ENCODE measurements around the gene ZNF516.

Gene ZNF516

GRCh38 chr18:76455003-76455676 is 39.9 kb downstream of the ZNF516 start (continued):
- TF ChIP-seq PRDM1 (tag by site-specific recombination; IDR thresholded peaks at IDR 0.05) (no peak), INSM2 (tag by site-specific recombination; IDR thresholded peaks at IDR 0.05) (no peak), ZNF596 (tag by site-specific recombination; IDR thresholded peaks at IDR 0.05) (no peak), IKZF3 (tag by site-specific recombination; IDR thresholded peaks at IDR 0.05) (no peak), ZNF707 (tag by site-specific recombination; IDR thresholded peaks at IDR 0.05) (no peak)

- ChIA-PET CTCF (interaction anchor here (0.9 kb wide), 1 partner anchor 233 kb away, joined by 6 read pairs; no protein-coding TSS in a partner anchor), POLR2A (interaction anchor here (0.7 kb wide), 1 partner anchor 166 kb away, joined by 3 read pairs; no protein-coding TSS in a partner anchor)
- Histone ChIP-seq H3K27ac (ENCODE audit: extremely low read depth, low read depth, low read length) (no peak overlapping the region), H3K4me1 (ENCODE audit: control insufficient read depth, insufficient read depth, low read length) (peaks cover 59% of the 10 kb centered on the region), H3K9me3 (ENCODE audit: control insufficient read depth, insufficient read depth, low read depth, low read length) (no peaks in the 10 kb centered on the region), H3K36me3 (ENCODE audit: control insufficient read depth in 2 of 2, insufficient read depth in 1 of 2, low read length in 2 of 2) (peaks cover 0 to 10% of the 10 kb centered on the region in 2 experiments; a peak in 2 of 3 replicates), H3K4me3 (ENCODE audit: low read depth, low read length) (no peak overlapping the region)
- TF ChIP-seq KLF10 (tag by site-specific recombination; IDR thresholded peaks at IDR 0.05) (no peak; the same call in 1 of the 2 replicates), ZBTB6 (tag by site-specific recombination; IDR thresholded peaks at IDR 0.05) (no peak), ZNF169 (tag by site-specific recombination; IDR thresholded peaks at IDR 0.05) (no peak), ZNF10 (tag by site-specific recombination; IDR thresholded peaks at IDR 0.05) (peak; percentile 64; the same call in 1 of the 2 replicates), SP7 (tag by site-specific recombination; IDR thresholded peaks at IDR 0.05) (peak; percentile 65; the same call in 1 of the 2 replicates), ZNF571 (tag by site-specific recombination; IDR thresholded peaks at IDR 0.05) (no peak), PRDM4 (tag by site-specific recombination; IDR thresholded peaks at IDR 0.05) (peak; percentile 27; the same call in 1 of the 2 replicates), ZFP3 (tag by site-specific recombination; IDR thresholded peaks at IDR 0.05; ENCODE audit: low read depth) (no peak), REPIN1 (tag by site-specific recombination; IDR thresholded peaks at IDR 0.05; ENCODE audit: low read depth) (no peak), ZNF24 (tag by site-specific recombination; IDR thresholded peaks at IDR 0.05) (0 out of 2 replicates have a peak, but pooled peaks have one; percentile 65), ZNF341 (tag by site-specific recombination; IDR thresholded peaks at IDR 0.05; ENCODE audit: low read depth) (no peak), PRDM1 (tag by site-specific recombination; IDR thresholded peaks at IDR 0.05) (peak; percentile 52; the same call in 1 of the 2 replicates), ZNF132 (tag by site-specific recombination; IDR thresholded peaks at IDR 0.05; ENCODE audit: borderline replicate concordance) (no peak), ZNF202 (tag by site-specific recombination; IDR thresholded peaks at IDR 0.05; ENCODE audit: borderline replicate concordance) (no peak), PRDM6 (tag by site-specific recombination; IDR thresholded peaks at IDR 0.05) (peak; percentile 95), ZNF837 (tag by site-specific recombination; IDR thresholded peaks at IDR 0.05) (no peak), ELK4 (IDR thresholded peaks at IDR 0.05; ENCODE audit: borderline replicate concordance, low read depth, low read length) (no peak), ZNF335 (tag by site-specific recombination; conservative IDR thresholded peaks at IDR 0.05) (peak; percentile 94), OVOL3 (tag by site-specific recombination; IDR thresholded peaks at IDR 0.05) (0 out of 2 replicates have a peak, but pooled peaks have one; percentile 11), GLI2 (tag by site-specific recombination; IDR thresholded peaks at IDR 0.05; ENCODE audit: borderline replicate concordance, low read depth) (no peak), ZSCAN5A (tag by site-specific recombination; IDR thresholded peaks at IDR 0.05) (no peak), KLF8 (tag by site-specific recombination; IDR thresholded peaks at IDR 0.05) (no peak), ZNF701 (tag by site-specific recombination; IDR thresholded peaks at IDR 0.05) (no peak)
Measured at GRCh38 chr18:76454418-76454817, 40.6 kb downstream of the ZNF516 start.

All from HEK293 (cell line).